ENCODE measurements around the gene CALR. TPM values are rescaled to one million over a fixed set of nuclear protein-coding genes. Genes with fewer than 3 reads are reported as not detected.
"Not testable (repeated sequence)": the region's sequence is repeated elsewhere in the genome, so short reads cannot be mapped to it uniquely, and the experiment has no call there.

Gene CALR
- total and polyA plus RNA-seq, 9 of the 15 experiments (the other 6 are each of a cell fraction or from before 2014, with no cell fraction given), result 126 to 811 (median 642) TPM

- TF ChIP-seq AFF1 (IDR thresholded peaks at IDR 0.05; ENCODE audit: low read depth in 1 of 2, partially characterized antibody in 2 of 2) (peak in 1 of 2 experiments; percentile 62), ASH1L (IDR thresholded peaks at IDR 0.05; ENCODE audit: borderline replicate concordance, low read depth, partially characterized antibody) (peak; percentile 47), TRIM25 (IDR thresholded peaks at IDR 0.05; ENCODE audit: borderline replicate concordance) (0 out of 2 replicates have a peak, but pooled peaks have one; percentile 79), MLLT1 (IDR thresholded peaks at IDR 0.05) (peak; percentile 35 to 56; a peak in 1 of 4 replicates), ARID1B (IDR thresholded peaks at IDR 0.05) (peak; percentile 19; the same call in 1 of the 2 replicates), MIER1 (IDR thresholded peaks at IDR 0.05; ENCODE audit: low read depth) (0 out of 2 replicates have a peak, but pooled peaks have one; percentile 51), ZNF197 (CRISPR knock-in tag; IDR thresholded peaks at IDR 0.05; ENCODE audit: low read depth) (0 out of 2 replicates have a peak, but pooled peaks have one; percentile 34), TOE1 (IDR thresholded peaks at IDR 0.05; ENCODE audit: borderline replicate concordance) (0 out of 2 replicates have a peak, but pooled peaks have one; percentile 34), EP400 (IDR thresholded peaks at IDR 0.05) (peak; percentile 74; the same call in 1 of the 2 replicates), ADNP (tag; IDR thresholded peaks at IDR 0.05) (peak; percentile 97)
- not testable (repeated sequence) for TF ChIP-seq TOE1 (CRISPR knock-in tag; IDR thresholded peaks at IDR 0.05; ENCODE audit: borderline replicate concordance, low read depth)
Measured at GRCh38 chr19:12957389-12957952, 19.1 kb downstream of the CALR start (continued).
